Islet precursor cell (in vitro differentiated cells): Measurements from ENCODE around the gene CCDC106.

Experiments used
- DNase-seq: peaks from one replicate; pipeline ENCODE4 v3.0.0-alpha.2; 2018

CCDC106 gene

GRCh38 chr19:55647732-55648584 is at the start of gene CCDC106:
TSS of gene CCDC106 (plus strand) at chr19:55648212. CDS start at chr19:55649047, 835 bp downstream.
- peak; percentile 76 for DNase-seq

GRCh38 chr19:55598719-55599467 is 49.1 kb upstream of the CCDC106 start:
- peak; percentile 98 for DNase-seq

- DNase-seq: peak; percentile 99
These were observed 48.6 kb upstream of the CCDC106 start, which contains the start of gene FIZ1 for GRCh38 chr19:55599468-55599841. TSS of gene FIZ1 (minus strand) at chr19:55599517. CDS start at chr19:55597865, 1,652 bp downstream.

- peak; percentile 92 for DNase-seq
These were observed 48.0 kb upstream of the CCDC106 start, which contains the start of gene ZNF524 for GRCh38 chr19:55599842-55600661. TSS of gene ZNF524 (plus strand) at chr19:55600288. CDS start at chr19:55602113, 1,825 bp downstream.

- DNase-seq: no peak
These were observed 47.4 kb upstream of the CCDC106 start for GRCh38 chr19:55600662-55601028.

- no peak for DNase-seq
These were observed 46.9 kb upstream of the CCDC106 start for GRCh38 chr19:55601084-55601483.

GRCh38 chr19:55602104-55603001 is 45.7 kb upstream of the CCDC106 start:
- DNase-seq: no peak

GRCh38 chr19:55603115-55603514 is 44.9 kb upstream of the CCDC106 start:
- peak; percentile 34 for DNase-seq

GRCh38 chr19:55603581-55604292 is 44.3 kb upstream of the CCDC106 start:
- no peak for DNase-seq

- DNase-seq: peak; percentile 99
These were observed 42.8 kb upstream of the CCDC106 start for GRCh38 chr19:55605207-55605636.

GRCh38 chr19:55605637-55606470 is 42.2 kb upstream of the CCDC106 start, which contains the start of gene ZNF865:
TSS of gene ZNF865 (plus strand) at chr19:55605647. CDS start at chr19:55613619, 7,972 bp downstream.
- DNase-seq: peak; percentile 93

GRCh38 chr19:55606471-55606787 is 41.6 kb upstream of the CCDC106 start:
- DNase-seq: no peak

GRCh38 chr19:55606817-55607216 is 41.2 kb upstream of the CCDC106 start:
- no peak for DNase-seq

GRCh38 chr19:55609326-55609725 is 38.7 kb upstream of the CCDC106 start:
- no peak for DNase-seq

- no peak for DNase-seq
These were observed 36.6 kb upstream of the CCDC106 start for GRCh38 chr19:55611300-55611982.

GRCh38 chr19:55611983-55612645 is 35.9 kb upstream of the CCDC106 start:
- DNase-seq: no peak

GRCh38 chr19:55613396-55613795 is 34.6 kb upstream of the CCDC106 start:
- no peak for DNase-seq

GRCh38 chr19:55613930-55614710 is 33.9 kb upstream of the CCDC106 start:
- DNase-seq: no peak
